HepG2 (cell line): Measurements from ENCODE around the gene MYH9. TPM values are rescaled to one million over a fixed set of nuclear protein-coding genes. Genes with fewer than 3 reads are reported as not detected.

Experiments
- ATAC-seq: fragments of 200-7000 bp; cut with Tn5 transposase; 3 replicates; pipeline ENCODE4 v1.9.1; 2020; ENCODE audit warnings: mild to moderate bottlenecking, moderate library complexity
- BruUV-seq: library from RNA; stranded (reverse); fragments of 400-500 nt; replicated peaks from 2 replicates; lab custom pipeline; 2021; lab: Mats Ljungman, UMichigan
- CTCF ChIA-PET: fragments of 300-600 bp; formaldehyde crosslinking; extraction: SDS; loops from one replicate; lab custom pipeline; 2021; ENCODE audit warnings: low total read pairs, inconsistent platforms, low intra/inter-chr PET ratio; lab: Yijun Ruan, JAX
- POLR2A ChIA-PET: fragments of 350-600 bp; sonication (Branson Sonifier 250); formaldehyde crosslinking; loops from one replicate; lab custom pipeline; 2020; ENCODE audit warnings: antibody characterized with exemption, inconsistent platforms; lab: Yijun Ruan, JAX
- DNase-seq: peaks from one replicate; pipeline ENCODE4 v3.0.0-alpha.2; 2015; ENCODE audit warnings: low spot score
- FAIRE-seq: peaks from 3 replicates; lab custom pipeline; 2011; peaks lifted over from hg19 to GRCh38; lab: Jason Lieb, UNC
- H2AFZ ChIP-seq: one replicate; pipeline ENCODE4 v1.6.1; 2011; ENCODE audit warnings: low read length, inconsistent platforms
- H3K27ac ChIP-seq: fragments of 300-600 bp; 3 replicates; pipeline ENCODE4 v1.8.0; 2011; ENCODE audit warnings: mixed run types, mild to moderate bottlenecking, mixed read lengths, low read length, inconsistent platforms; ENCODE audit not compliant: insufficient read depth; ENCODE audit errors: extremely low read length
- H3K27me3 ChIP-seq, 2 experiments: fragments of 200-600 bp in 1 of 2; 2 replicates in 1 of 2; 3 replicates in 1 of 2; pipeline versions ENCODE4 v1.6.0 to v1.8.0; 2011; ENCODE audit warnings: low read length in 2 of 2, mild to moderate bottlenecking in 2 of 2, moderate library complexity in 2 of 2, inconsistent platforms in 1 of 2; ENCODE audit not compliant: insufficient read depth in 2 of 2, control insufficient read depth in 1 of 2
- H3K36me3 ChIP-seq, 2 experiments: fragments of 200-600 bp in 1 of 2; replicated peaks in 1 of 2; 2 replicates in 1 of 2; 3 replicates in 1 of 2; pipeline versions ENCODE4 v1.5.1 to v1.8.0; 2011; ENCODE audit warnings: low read length in 2 of 2, inconsistent platforms in 1 of 2; ENCODE audit not compliant: insufficient read depth in 2 of 2, control insufficient read depth in 1 of 2
- H3K4me1 ChIP-seq: 2 replicates; pipeline ENCODE4 v1.5.1; 2012; ENCODE audit warnings: low read length, inconsistent platforms; ENCODE audit not compliant: insufficient read depth
- H3K4me2 ChIP-seq: 2 replicates; pipeline ENCODE4 v1.6.0; 2011; ENCODE audit warnings: low read depth, low read length, inconsistent platforms
- H3K4me3 ChIP-seq, 3 experiments: fragments of 200-600 bp in 1 of 3; sonication (generic), shearing (Covaris generic) in 1 of 3; replicated peaks in 1 of 3; 2 replicates each; pipeline ENCODE4 v1.5.1; 2011 to 2016; ENCODE audit warnings: low read length in 3 of 3, inconsistent platforms in 2 of 3, low read depth in 2 of 3, mild to moderate bottlenecking in 2 of 3, control low read depth in 1 of 3, mixed read lengths in 1 of 3; ENCODE audit not compliant: insufficient read depth in 1 of 3
- H3K79me2 ChIP-seq: one replicate; pipeline ENCODE4 v1.6.1; 2011; ENCODE audit warnings: low read length, inconsistent platforms; ENCODE audit not compliant: insufficient read depth
- H3K9ac ChIP-seq: 2 replicates; pipeline ENCODE4 v1.6.0; 2011; ENCODE audit warnings: mild to moderate bottlenecking, low read depth, low read length, inconsistent platforms; ENCODE audit not compliant: insufficient read depth
- H3K9me3 ChIP-seq: 2 replicates; pipeline ENCODE4 v1.5.1; 2012; ENCODE audit warnings: mild to moderate bottlenecking, low read length
- H4K20me1 ChIP-seq: 2 replicates; pipeline ENCODE4 v1.6.0; 2011; ENCODE audit warnings: inconsistent platforms, mild to moderate bottlenecking, low read length, moderate library complexity; ENCODE audit not compliant: insufficient read depth
- AGO2 ChIP-seq: fragments of 200-400 bp; formaldehyde crosslinking; optimal IDR thresholded peaks from 2 replicates; pipeline ENCODE3; 2017; ENCODE audit warnings: mild to moderate bottlenecking, low read depth, low read length, moderate library complexity
- GFI1 ChIP-seq: sonication (generic); formaldehyde crosslinking; IDR thresholded peaks from 2 replicates; pipeline ENCODE4 v1.5.0; 2020; ENCODE audit warnings: missing genetic modification reagents, mild to moderate bottlenecking, borderline replicate concordance
- RBM22 ChIP-seq: fragments of 200-400 bp; formaldehyde crosslinking; optimal IDR thresholded peaks from 2 replicates; pipeline ENCODE3; 2017; ENCODE audit warnings: mild to moderate bottlenecking, low read length, moderate library complexity
- ZFP90 ChIP-seq: sonication (generic); formaldehyde crosslinking; IDR thresholded peaks from 2 replicates; pipeline ENCODE4 v1.8.0; 2022; ENCODE audit warnings: missing genetic modification reagents, mild to moderate bottlenecking, inconsistent platforms, borderline replicate concordance
- ZNF383 ChIP-seq: sonication (generic); formaldehyde crosslinking; IDR thresholded peaks from 2 replicates; pipeline ENCODE4 v1.4.0; 2020; ENCODE audit warnings: missing genetic modification reagents, mild to moderate bottlenecking, borderline replicate concordance
- WGBS: methylation state at CpG from one replicate; pipeline ENCODE4 v1.1.6; 2017; ENCODE audit warnings: low lambda C conversion rate; 5-methylcytosine and 5-hydroxymethylcytosine counted together
- in situ Hi-C: cut with HindIII; loops from 2 replicates; pipeline ENCODE4 v1.10.0; 2017; ENCODE audit warnings: low pct_unique_long_range_greater_than_20kb; ENCODE audit not compliant: extremely low pct_ligation_motif_present
- intact Hi-C: fragments of 100-400 bp; cut with micrococcal nuclease; formaldehyde crosslinking; loops from one replicate; pipeline ENCODE4 v1.10.0; 2022; ENCODE audit not compliant: unreplicated experiment
- polyA plus RNA-seq, 8 experiments: library from polyadenylated mRNA; depleted of rRNA in 3 of 8; stranded (reverse) in 7 of 8; unstranded in 1 of 8; fragments of >200 nt; fragmentation: Illumina TruSeq in 4 of 8; extraction: Trizol in 4 of 8; gene quantifications; 2 replicates each; pipeline versions ENCODE4 v1.2.1 to v1.2.3, GENCODE V29; 2011 to 2016; ENCODE audit warnings: low read depth in 4 of 8, missing spikeins in 1 of 8, mixed read lengths in 1 of 8; ENCODE audit not compliant: insufficient read depth in 1 of 8
- total RNA-seq, 5 experiments: library from RNA; depleted of rRNA; stranded (reverse); fragments of >200 nt; fragmentation: Illumina TruSeq; extraction: Trizol; gene quantifications; 2 replicates each; pipeline ENCODE4 v1.2.3, GENCODE V29; 2016; ENCODE audit warnings: low read depth in 1 of 5
- TF ChIP-seq, protein P1 (sequence below): sonication (generic); formaldehyde crosslinking; IDR thresholded peaks from 2 replicates; pipeline ENCODE4 v1.5.1; 2020; ENCODE audit warnings: mild to moderate bottlenecking, missing genetic modification reagents, moderate library complexity

Gene MYH9
- total and polyA plus RNA-seq, 2 of the 13 experiments (the other 11 are each of a cell fraction or from before 2014, with no cell fraction given): 50.7 to 98.5 TPM

DNA sequence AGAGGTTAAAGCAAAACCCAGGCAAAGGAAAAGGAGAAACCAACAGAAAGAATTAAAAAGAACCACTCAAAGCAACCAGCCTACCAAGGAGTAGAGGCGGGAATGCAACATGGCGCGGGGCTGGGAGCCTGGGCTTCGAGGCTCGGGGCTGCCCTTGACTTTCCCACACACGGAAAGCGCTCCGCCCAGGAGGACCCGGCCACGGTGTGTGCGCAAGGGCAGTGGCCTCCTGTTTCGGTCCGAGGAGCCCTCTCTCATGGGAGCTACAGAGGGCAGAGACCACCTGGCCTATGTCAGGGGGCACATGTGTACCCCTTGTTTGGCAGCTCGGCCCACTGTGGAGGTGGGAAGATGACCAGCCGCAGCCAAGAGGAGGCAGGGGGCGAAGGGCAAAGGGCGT, 78.9 kb downstream of the MYH9 start:
- Histone ChIP-seq H3K4me1 (peaks cover 20% of the 10 kb centered on the region), H3K9me3 (no peaks in the 10 kb centered on the region), H3K9ac (no peak overlapping the region), H3K36me3 (peaks cover 57 to 87% of the 10 kb centered on the region in 2 experiments), H3K79me2 (no peaks in the 10 kb centered on the region), H4K20me1 (0 out of 2 replicates have a peak, but pooled peaks cover 2% of the 10 kb centered on the region), H3K4me3 (no peak overlapping the region), H2AFZ (no peak overlapping the region), H3K4me2 (no peak overlapping the region), H3K27me3 (no peaks in the 10 kb centered on the region), H3K27ac (no peak overlapping the region)
- no peak for FAIRE-seq
- ATAC-seq: no peak
- no TSS peak for BruUV-seq
- intact Hi-C loops: no loop called here
- ChIA-PET POLR2A (no interaction called here), CTCF (no interaction called here)
- in situ Hi-C loops: no loop called here
- DNase-seq: no peak
- TF ChIP-seq, protein P1, sequence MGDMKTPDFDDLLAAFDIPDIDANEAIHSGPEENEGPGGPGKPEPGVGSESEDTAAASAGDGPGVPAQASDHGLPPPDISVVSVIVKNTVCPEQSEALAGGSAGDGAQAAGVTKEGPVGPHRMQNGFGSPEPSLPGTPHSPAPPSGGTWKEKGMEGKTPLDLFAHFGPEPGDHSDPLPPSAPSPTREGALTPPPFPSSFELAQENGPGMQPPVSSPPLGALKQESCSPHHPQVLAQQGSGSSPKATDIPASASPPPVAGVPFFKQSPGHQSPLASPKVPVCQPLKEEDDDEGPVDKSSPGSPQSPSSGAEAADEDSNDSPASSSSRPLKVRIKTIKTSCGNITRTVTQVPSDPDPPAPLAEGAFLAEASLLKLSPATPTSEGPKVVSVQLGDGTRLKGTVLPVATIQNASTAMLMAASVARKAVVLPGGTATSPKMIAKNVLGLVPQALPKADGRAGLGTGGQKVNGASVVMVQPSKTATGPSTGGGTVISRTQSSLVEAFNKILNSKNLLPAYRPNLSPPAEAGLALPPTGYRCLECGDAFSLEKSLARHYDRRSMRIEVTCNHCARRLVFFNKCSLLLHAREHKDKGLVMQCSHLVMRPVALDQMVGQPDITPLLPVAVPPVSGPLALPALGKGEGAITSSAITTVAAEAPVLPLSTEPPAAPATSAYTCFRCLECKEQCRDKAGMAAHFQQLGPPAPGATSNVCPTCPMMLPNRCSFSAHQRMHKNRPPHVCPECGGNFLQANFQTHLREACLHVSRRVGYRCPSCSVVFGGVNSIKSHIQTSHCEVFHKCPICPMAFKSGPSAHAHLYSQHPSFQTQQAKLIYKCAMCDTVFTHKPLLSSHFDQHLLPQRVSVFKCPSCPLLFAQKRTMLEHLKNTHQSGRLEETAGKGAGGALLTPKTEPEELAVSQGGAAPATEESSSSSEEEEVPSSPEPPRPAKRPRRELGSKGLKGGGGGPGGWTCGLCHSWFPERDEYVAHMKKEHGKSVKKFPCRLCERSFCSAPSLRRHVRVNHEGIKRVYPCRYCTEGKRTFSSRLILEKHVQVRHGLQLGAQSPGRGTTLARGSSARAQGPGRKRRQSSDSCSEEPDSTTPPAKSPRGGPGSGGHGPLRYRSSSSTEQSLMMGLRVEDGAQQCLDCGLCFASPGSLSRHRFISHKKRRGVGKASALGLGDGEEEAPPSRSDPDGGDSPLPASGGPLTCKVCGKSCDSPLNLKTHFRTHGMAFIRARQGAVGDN (CRISPR knock-in tag): peak; percentile 26; the same call in 1 of the 2 replicates
- TF ChIP-seq ZNF383 (CRISPR knock-in tag): no peak
- peak; percentile 18 for TF ChIP-seq RBM22
- no peak for TF ChIP-seq GFI1 (CRISPR knock-in tag)
- TF ChIP-seq AGO2: peak; percentile 65
- no peak for TF ChIP-seq ZFP90 (CRISPR knock-in tag)
- over 99% methylated on average over 8 of the region's 17 CpGs for WGBS
